ENCODE measurements around the gene NR2E1.

DNA sequence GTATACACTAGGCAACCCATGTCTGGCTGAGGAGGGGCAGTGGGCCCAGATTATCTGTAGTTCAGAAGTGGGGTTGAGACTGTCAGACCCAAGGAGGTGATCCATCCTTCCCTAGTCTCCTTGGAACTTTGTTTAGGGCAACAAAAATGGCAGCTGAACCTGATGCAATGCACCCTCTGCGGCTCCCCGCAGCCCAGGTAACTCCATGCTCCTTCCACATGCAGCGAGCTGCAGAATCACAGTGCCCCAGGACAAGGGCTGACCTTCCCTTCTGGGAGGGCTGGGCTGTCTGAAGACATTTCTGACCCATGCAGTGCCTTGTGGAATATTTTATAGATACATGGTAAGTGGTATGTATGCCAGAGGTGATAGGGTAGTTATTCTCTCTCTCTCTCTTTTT is 29.4 kb downstream of the NR2E1 start:
- TF ChIP-seq, protein P1, sequence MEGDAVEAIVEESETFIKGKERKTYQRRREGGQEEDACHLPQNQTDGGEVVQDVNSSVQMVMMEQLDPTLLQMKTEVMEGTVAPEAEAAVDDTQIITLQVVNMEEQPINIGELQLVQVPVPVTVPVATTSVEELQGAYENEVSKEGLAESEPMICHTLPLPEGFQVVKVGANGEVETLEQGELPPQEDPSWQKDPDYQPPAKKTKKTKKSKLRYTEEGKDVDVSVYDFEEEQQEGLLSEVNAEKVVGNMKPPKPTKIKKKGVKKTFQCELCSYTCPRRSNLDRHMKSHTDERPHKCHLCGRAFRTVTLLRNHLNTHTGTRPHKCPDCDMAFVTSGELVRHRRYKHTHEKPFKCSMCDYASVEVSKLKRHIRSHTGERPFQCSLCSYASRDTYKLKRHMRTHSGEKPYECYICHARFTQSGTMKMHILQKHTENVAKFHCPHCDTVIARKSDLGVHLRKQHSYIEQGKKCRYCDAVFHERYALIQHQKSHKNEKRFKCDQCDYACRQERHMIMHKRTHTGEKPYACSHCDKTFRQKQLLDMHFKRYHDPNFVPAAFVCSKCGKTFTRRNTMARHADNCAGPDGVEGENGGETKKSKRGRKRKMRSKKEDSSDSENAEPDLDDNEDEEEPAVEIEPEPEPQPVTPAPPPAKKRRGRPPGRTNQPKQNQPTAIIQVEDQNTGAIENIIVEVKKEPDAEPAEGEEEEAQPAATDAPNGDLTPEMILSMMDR (IDR thresholded peaks at IDR 0.05), result no peak
- TF ChIP-seq EP300 (IDR thresholded peaks at IDR 0.05), result no peak
- TF ChIP-seq POLR2AphosphoS5 (IDR thresholded peaks at IDR 0.05), result no peak

All from upper lobe of left lung (tissue), 4 donors.